ENCODE measurements around the gene FBLIM1. TPM values are rescaled to one million over a fixed set of nuclear protein-coding genes. Genes with fewer than 3 reads are reported as not detected.

Gene FBLIM1
- polyA plus RNA-seq, 4 donors: 76.2 to 371 (median 159) TPM

DNA sequence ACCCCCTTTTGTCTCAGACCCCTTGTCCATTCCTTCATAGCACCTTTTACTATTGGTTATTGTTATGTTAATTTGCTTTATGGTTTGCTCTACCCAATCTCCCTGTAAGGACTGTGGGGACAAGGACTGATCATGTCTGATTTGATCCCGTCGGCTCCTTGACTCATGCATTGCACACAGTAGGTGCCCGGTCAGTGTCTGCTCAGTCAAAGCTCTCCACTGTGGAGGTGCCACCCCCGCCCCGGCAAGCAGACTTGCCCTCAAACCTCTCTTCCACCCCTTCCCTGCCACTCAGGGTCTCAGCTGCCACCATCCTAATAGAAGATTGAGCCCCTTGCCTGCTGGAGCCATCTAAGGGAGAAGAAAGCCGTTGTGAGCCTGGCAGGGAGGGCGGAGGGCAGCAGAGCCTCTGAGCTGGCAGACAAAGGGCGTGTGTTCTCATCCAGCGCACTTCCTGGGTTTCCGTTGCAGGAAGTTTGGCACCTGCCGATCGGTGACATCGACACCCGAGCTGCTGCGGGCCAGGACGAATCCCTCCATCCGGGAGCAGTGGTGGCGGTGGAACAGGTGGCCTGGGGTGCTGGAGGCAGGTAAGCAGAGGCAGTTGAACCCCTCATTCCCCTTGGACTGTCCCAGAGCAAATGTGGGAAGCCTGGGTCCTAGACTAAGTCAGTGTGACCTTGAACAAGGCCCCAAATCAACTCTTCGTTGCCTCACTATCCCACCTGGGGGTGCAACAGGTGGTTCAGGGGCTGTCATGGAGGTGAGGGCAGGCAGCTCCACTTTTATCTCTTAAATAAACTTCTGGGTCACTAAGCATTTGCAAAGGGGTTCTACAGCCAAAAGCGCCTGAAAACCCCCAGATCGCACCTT is 2.2 kb upstream of the FBLIM1 start:
- Histone ChIP-seq H3K36me3 (ENCODE audit: control insufficient read depth in 3 of 3, insufficient read depth in 2 of 3, low read depth in 1 of 3, low read length in 3 of 3) (peaks cover 0 to 14% (median 0%) of the 10 kb centered on the region in 3 donors), H3K4me1 (ENCODE audit: control insufficient read depth in 3 of 3, insufficient read depth in 2 of 3, low read depth in 1 of 3, low read length in 2 of 3) (peaks cover 0 to 45% (median 0%) of the 10 kb centered on the region in 3 donors), H3K27ac (ENCODE audit: low read depth in 1 of 3, low read length in 2 of 3) (peak overlapping the region; percentile 83 to 86 (median 85)), H3K27me3 (ENCODE audit: control insufficient read depth in 3 of 3, insufficient read depth in 3 of 3, low read length in 3 of 3) (no peaks in the 10 kb centered on the region), H3K9me3 (ENCODE audit: control insufficient read depth in 2 of 2, insufficient read depth in 1 of 2, low read depth in 1 of 2, low read length in 1 of 2) (peaks cover 0 to 3% of the 10 kb centered on the region in 2 donors), H3K4me3 (ENCODE audit: low read depth in 1 of 3, low read length in 3 of 3) (peak overlapping the region; percentile 13 to 95 (median 85))
- whole genome bisulfite sequencing, 3 donors: 10 to 40% (median 19%) methylated on average over 21 of the region's 21 CpGs
- FAIRE-seq (no peak), DNase-seq (peak; percentile 62 to 91)

DNA sequence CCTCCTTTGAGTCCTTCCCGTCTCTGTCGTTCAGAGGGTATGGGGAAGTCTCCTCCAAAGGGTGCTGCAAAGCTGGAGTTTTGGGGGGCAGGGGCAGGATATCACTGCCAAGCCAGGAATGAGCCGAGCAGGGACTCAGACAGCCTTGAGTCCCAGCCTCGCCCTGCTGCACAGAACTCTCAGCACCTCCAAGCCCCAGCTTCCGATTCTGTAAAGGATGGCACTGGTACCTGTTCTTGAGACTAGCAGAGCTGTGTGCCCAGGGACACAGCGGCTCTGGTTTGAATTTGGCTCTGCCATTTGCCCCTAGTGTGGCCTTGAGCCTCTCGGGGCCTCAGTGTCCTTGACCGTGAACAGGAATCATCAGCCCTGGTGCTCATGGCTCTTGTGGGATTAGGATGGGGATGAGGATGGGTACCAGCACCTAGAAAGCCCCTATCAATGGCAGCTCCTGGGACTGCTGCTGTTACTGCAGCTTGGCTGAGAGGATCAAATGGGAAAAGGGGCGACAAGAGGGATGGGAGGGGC is 1.5 kb upstream of the FBLIM1 start:
- no peaks in the 10 kb centered on the region for H3K27me3 ChIP-seq (ENCODE audit: control insufficient read depth in 3 of 3, insufficient read depth in 3 of 3, low read length in 3 of 3)
- WGBS, 3 donors: 16 to 55% (median 33%) methylated on average over 8 to 9 of the region's 9 CpGs
- peak overlapping the region; percentile 83 to 86 (median 85) for H3K27ac ChIP-seq (ENCODE audit: low read depth in 1 of 3, low read length in 2 of 3)
- peaks cover 0 to 19% (median 0%) of the 10 kb centered on the region in 3 donors for H3K36me3 ChIP-seq (ENCODE audit: control insufficient read depth in 3 of 3, insufficient read depth in 2 of 3, low read depth in 1 of 3, low read length in 3 of 3)
- H3K9me3 ChIP-seq (ENCODE audit: control insufficient read depth in 2 of 2, insufficient read depth in 1 of 2, low read depth in 1 of 2, low read length in 1 of 2): peaks cover 0 to 3% of the 10 kb centered on the region in 2 donors
- peak; percentile 35 to 46 for DNase-seq
- peaks cover 0 to 50% (median 0%) of the 10 kb centered on the region in 3 donors for H3K4me1 ChIP-seq (ENCODE audit: control insufficient read depth in 3 of 3, insufficient read depth in 2 of 3, low read depth in 1 of 3, low read length in 2 of 3)
- peak overlapping the region; percentile 13 to 95 (median 85) for H3K4me3 ChIP-seq (ENCODE audit: low read depth in 1 of 3, low read length in 3 of 3)
- FAIRE-seq: no peak

DNA sequence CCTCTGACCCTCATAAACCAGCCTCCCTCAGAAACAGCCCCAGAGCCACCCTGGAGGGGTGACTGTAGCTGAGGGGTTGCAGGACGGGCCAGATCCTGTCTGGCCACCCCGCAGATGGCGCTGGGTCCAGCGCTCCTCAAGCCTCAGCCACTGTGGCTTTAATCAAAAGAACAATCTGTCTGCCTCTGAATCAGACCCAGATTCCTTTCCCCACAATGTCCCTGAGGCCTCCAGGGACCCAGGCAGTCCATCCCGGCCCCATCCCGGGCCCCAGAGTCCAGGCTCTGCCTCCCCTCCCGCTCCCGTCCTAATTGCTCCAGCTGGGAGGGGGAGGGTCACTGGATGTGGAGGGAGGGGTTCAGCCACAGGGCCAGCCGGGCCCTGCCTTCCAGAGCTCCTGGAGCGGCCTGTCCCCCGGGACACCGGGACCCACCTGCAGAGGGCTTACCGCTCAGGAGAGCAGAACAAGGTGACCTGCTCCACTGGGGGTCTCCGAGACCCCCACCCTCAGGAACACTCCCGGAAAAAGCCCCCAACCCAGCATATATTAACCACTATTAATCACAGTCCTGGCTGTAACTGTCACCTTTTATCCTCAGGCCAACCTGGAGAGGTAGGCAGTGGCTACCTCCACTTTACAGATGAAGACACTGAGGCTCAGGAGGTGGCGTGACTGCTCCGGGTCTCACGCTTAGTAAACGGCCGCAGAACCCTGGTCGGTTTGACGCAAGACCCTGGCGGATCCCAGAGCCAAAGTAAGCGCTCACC is 836 bp upstream of the FBLIM1 start:
- DNase-seq (peak; percentile 73 to 83), FAIRE-seq (no peak)
- H3K36me3 ChIP-seq (ENCODE audit: control insufficient read depth in 3 of 3, insufficient read depth in 2 of 3, low read depth in 1 of 3, low read length in 3 of 3): peaks cover 0 to 24% (median 0%) of the 10 kb centered on the region in 3 donors
- H3K27ac ChIP-seq (ENCODE audit: low read depth in 1 of 3, low read length in 2 of 3): peak overlapping the region; percentile 83 to 86 (median 85)
- peaks cover 0 to 3% of the 10 kb centered on the region in 2 donors for H3K9me3 ChIP-seq (ENCODE audit: control insufficient read depth in 2 of 2, insufficient read depth in 1 of 2, low read depth in 1 of 2, low read length in 1 of 2)
- 4 to 12% (median 10%) methylated on average over 21 to 24 of the region's 24 CpGs for WGBS, 3 donors
- H3K27me3 ChIP-seq (ENCODE audit: control insufficient read depth in 3 of 3, insufficient read depth in 3 of 3, low read length in 3 of 3): no peaks in the 10 kb centered on the region
- H3K4me1 ChIP-seq (ENCODE audit: control insufficient read depth in 3 of 3, insufficient read depth in 2 of 3, low read depth in 1 of 3, low read length in 2 of 3): peaks cover 0 to 50% (median 0%) of the 10 kb centered on the region in 3 donors
- peak overlapping the region; percentile 63 to 95 (median 85) for H3K4me3 ChIP-seq (ENCODE audit: low read depth in 1 of 3, low read length in 3 of 3)

DNA sequence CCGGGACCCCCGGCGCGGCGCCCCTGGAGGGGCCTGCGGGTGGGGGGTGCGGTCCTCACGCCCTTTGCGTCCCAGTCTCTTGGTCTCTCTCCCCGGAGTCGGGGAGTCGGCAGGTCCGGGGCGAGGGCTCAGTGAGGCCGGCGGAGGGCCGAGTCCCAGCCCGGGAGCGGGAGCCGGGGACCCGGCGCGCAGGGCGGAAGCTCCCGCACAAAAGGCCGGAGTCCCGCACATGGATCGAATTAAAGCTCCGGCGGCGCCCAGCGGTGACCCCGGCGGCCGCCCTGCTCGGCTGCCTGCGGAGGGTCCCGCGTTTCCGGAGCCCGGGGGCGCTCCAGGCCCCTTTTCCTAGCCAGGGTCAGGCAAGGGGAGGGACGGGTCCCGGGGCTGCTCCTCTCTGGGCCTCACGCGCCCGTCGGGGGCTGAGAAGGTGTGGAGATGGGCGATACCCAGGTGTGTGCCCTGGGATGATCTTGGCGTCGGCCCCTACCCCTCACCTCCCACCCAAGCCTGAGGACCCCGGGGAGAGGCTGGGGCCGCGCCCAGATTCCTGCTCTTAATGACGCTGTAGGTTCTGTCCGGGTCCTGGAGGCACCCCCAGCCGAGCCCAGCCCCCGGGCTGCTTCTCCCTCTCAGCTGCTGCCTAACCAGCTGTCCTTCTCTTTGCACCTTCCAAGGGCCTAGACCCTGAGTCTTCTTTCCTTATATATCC is 512 bp downstream of the FBLIM1 start:
- peak in 1 of 2 donors; percentile 68 for DNase-seq
- WGBS, 3 donors: 4 to 6% (median 6%) methylated on average over 27 to 58 of the region's 58 CpGs
- Histone ChIP-seq H3K9me3 (ENCODE audit: control insufficient read depth in 2 of 2, insufficient read depth in 1 of 2, low read depth in 1 of 2, low read length in 1 of 2) (peaks cover 0 to 3% of the 10 kb centered on the region in 2 donors), H3K36me3 (ENCODE audit: control insufficient read depth in 3 of 3, insufficient read depth in 2 of 3, low read depth in 1 of 3, low read length in 3 of 3) (peaks cover 0 to 28% (median 0%) of the 10 kb centered on the region in 3 donors), H3K4me3 (ENCODE audit: low read depth in 1 of 3, low read length in 3 of 3) (peak overlapping the region; percentile 63 to 95 (median 85)), H3K27me3 (ENCODE audit: control insufficient read depth in 3 of 3, insufficient read depth in 3 of 3, low read length in 3 of 3) (no peaks in the 10 kb centered on the region), H3K27ac (ENCODE audit: low read depth in 1 of 3, low read length in 2 of 3) (peak overlapping the region; percentile 66 to 84 (median 77)), H3K4me1 (ENCODE audit: control insufficient read depth in 3 of 3, insufficient read depth in 2 of 3, low read depth in 1 of 3, low read length in 2 of 3) (peaks cover 0 to 54% (median 4%) of the 10 kb centered on the region in 3 donors)
- no peak for FAIRE-seq

DNA sequence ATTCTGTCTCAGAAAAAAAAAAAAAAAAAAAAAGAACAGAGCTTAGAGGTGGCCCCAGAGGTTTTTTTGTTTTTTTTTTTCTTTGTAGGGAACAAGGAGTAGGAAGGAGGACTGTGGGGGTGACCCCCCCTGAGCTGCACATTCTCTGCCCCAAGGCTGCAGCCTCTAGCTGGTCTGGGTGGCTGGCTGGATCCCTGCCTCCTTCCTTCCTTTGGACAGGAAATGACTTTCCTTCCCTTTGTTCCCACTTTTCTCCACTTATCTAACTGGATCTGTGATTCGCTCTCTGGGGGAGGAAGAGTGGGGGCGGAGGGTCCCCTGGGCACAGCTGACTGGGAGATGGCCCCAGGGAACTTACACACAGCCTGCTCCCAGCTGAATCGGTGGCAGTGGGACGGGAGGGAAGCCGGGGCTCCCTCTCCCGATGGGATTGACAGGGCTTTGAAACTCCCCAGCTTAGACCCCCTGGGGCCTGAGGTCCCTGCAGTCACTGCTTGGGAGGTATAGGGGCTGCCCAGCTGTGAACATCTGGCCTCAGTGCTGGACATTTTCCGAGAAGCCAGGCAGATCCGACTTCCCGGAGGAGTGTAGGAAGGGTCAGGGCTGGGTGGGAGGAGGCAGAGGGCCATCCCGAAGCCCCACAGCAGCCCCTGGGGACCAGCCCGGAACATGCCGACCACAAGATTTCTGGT is 2.1 kb downstream of the FBLIM1 start:
- DNase-seq (peak in 1 of 2 donors; percentile 65), FAIRE-seq (no peak)
- no peaks in the 10 kb centered on the region for H3K9me3 ChIP-seq (ENCODE audit: control insufficient read depth in 2 of 2, insufficient read depth in 1 of 2, low read depth in 1 of 2, low read length in 1 of 2)
- peak overlapping the region; percentile 17 to 84 (median 83) for H3K27ac ChIP-seq (ENCODE audit: low read depth in 1 of 3, low read length in 2 of 3)
- H3K4me1 ChIP-seq (ENCODE audit: control insufficient read depth in 3 of 3, insufficient read depth in 2 of 3, low read depth in 1 of 3, low read length in 2 of 3): peaks cover 4 to 57% (median 5%) of the 10 kb centered on the region in 3 donors
- no peaks in the 10 kb centered on the region for H3K27me3 ChIP-seq (ENCODE audit: control insufficient read depth in 3 of 3, insufficient read depth in 3 of 3, low read length in 3 of 3)
- peak overlapping the region in 1 of 3 donors; percentile 95 for H3K4me3 ChIP-seq (ENCODE audit: low read depth in 1 of 3, low read length in 3 of 3)
- H3K36me3 ChIP-seq (ENCODE audit: control insufficient read depth in 3 of 3, insufficient read depth in 2 of 3, low read depth in 1 of 3, low read length in 3 of 3): peaks cover 0 to 44% (median 5%) of the 10 kb centered on the region in 3 donors
- WGBS, 3 donors: 38 to 76% (median 71%) methylated on average over 11 to 12 of the region's 12 CpGs

DNA sequence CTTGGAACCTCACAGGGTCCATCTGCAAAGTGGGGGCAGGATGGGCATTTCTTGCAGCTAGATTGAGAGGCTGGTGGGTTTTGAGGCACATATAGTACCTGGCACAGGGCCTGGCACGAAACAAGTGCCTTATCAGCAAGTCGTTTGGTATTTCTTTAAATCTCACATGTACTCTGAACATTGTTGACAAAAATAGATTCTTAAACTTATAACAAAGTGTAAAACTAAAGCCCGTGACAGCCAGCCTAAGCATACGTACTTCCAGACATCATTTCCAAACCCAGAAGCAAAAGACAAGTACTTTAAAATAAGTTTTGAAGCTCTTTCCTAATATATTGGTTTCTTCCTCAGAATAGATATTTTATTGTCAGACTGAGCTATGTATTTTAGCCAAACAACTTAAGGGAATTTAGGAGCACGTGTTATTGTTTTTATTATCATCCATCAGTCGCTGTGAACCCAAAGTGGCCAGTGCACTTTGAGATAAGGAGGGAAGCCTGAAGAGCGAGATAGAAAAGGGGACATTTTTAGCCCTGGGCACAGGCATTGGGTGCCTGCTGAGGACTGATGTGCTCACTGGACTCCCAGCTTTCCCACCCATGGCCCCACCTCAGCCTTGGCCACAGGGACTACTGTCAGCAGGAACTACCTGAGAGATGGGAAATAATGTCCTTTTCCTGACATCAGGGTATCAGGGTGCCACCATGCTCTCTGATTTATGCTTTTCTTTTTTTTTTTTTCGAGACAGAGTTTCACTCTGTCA is 3.0 kb downstream of the FBLIM1 start:
- DNase-seq (no peak), FAIRE-seq (no peak)
- Histone ChIP-seq H3K27me3 (ENCODE audit: control insufficient read depth in 3 of 3, insufficient read depth in 3 of 3, low read length in 3 of 3) (no peaks in the 10 kb centered on the region), H3K36me3 (ENCODE audit: control insufficient read depth in 3 of 3, insufficient read depth in 2 of 3, low read depth in 1 of 3, low read length in 3 of 3) (peaks cover 0 to 51% (median 6%) of the 10 kb centered on the region in 3 donors), H3K9me3 (ENCODE audit: control insufficient read depth in 2 of 2, insufficient read depth in 1 of 2, low read depth in 1 of 2, low read length in 1 of 2) (no peaks in the 10 kb centered on the region), H3K4me1 (ENCODE audit: control insufficient read depth in 3 of 3, insufficient read depth in 2 of 3, low read depth in 1 of 3, low read length in 2 of 3) (peaks cover 4 to 49% (median 5%) of the 10 kb centered on the region in 3 donors), H3K4me3 (ENCODE audit: low read depth in 1 of 3, low read length in 3 of 3) (peak overlapping the region in 1 of 3 donors; percentile 95), H3K27ac (ENCODE audit: low read depth in 1 of 3, low read length in 2 of 3) (peak overlapping the region in 2 of 3 donors; percentile 83 to 84)
- 47 to 53% (median 52%) methylated on average over 8 of the region's 8 CpGs for WGBS, 3 donors

DNA sequence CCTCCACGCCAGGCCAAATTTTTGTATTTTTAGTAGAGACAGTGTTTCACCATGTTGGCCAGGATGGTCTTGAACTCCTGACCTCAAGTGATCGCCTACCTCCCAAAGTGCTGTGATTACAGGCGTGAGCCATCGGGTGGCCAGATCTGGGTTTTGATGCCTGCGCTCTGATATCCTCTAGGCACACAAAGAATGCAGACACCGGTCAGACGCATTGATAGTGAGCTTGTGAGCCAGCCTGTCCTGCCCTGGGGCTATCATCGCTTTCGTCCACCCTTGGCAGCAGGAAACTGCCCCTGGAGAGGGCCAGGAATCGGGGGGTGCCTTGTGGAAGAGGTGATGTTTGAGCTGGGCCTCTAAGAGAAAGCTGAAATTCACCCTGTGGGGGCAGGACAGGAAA is 4.0 kb downstream of the FBLIM1 start:
- Histone ChIP-seq H3K4me1 (ENCODE audit: control insufficient read depth in 3 of 3, insufficient read depth in 2 of 3, low read depth in 1 of 3, low read length in 2 of 3) (peaks cover 4 to 39% (median 5%) of the 10 kb centered on the region in 3 donors), H3K4me3 (ENCODE audit: low read depth in 1 of 3, low read length in 3 of 3) (no peak overlapping the region), H3K9me3 (ENCODE audit: control insufficient read depth in 2 of 2, insufficient read depth in 1 of 2, low read depth in 1 of 2, low read length in 1 of 2) (no peaks in the 10 kb centered on the region), H3K27me3 (ENCODE audit: control insufficient read depth in 3 of 3, insufficient read depth in 3 of 3, low read length in 3 of 3) (no peaks in the 10 kb centered on the region), H3K27ac (ENCODE audit: low read depth in 1 of 3, low read length in 2 of 3) (peak overlapping the region in 1 of 3 donors; percentile 9), H3K36me3 (ENCODE audit: control insufficient read depth in 3 of 3, insufficient read depth in 2 of 3, low read depth in 1 of 3, low read length in 3 of 3) (peaks cover 4 to 61% (median 6%) of the 10 kb centered on the region in 3 donors)
- 74 to 80% (median 76%) methylated on average over 10 of the region's 10 CpGs for WGBS, 3 donors
- no peak for FAIRE-seq
- no peak for DNase-seq
